K562 (cell line): Measurements from ENCODE around the gene EPB41L4B. TPM values are rescaled to one million over a fixed set of nuclear protein-coding genes. Genes with fewer than 3 reads are reported as not detected.
A peak's percentile ranks its signal among the peaks of the same experiment; 100 is the strongest.

Experiments used
- CBFA2T2 ChIP-seq: fragments of 450-650 bp; conservative IDR thresholded peaks from 2 replicates; pipeline ENCODE4 v1.6.1; 2017; ENCODE audit warnings: mild to moderate bottlenecking
- CBFA2T3 ChIP-seq: fragments of 450-650 bp; IDR thresholded peaks from 2 replicates; pipeline ENCODE4 v1.6.1; 2017
- CBX2 ChIP-seq: fragments of 200-600 bp; sonication (generic); IDR thresholded peaks from one replicate; pipeline ENCODE4 v1.6.1; 2012; ENCODE audit warnings: mild to moderate bottlenecking, low read length, inconsistent platforms; ENCODE audit not compliant: insufficient read depth, poor library complexity, severe bottlenecking
- DPF2 ChIP-seq: fragments of 450-650 bp; IDR thresholded peaks from 2 replicates; pipeline ENCODE4 v1.6.1; 2016
- JUND ChIP-seq, 2 experiments: IDR thresholded peaks; 2 replicates in 1 of 2; 3 replicates in 1 of 2; pipeline ENCODE4 v1.6.1; 2011; ENCODE audit warnings: borderline replicate concordance in 2 of 2, low read depth in 2 of 2, low read length in 2 of 2, improper control_type of control experiment in 1 of 2, missing biosample characterization in 1 of 2, missing genetic modification characterization in 1 of 2, missing genetic modification reagents in 1 of 2
- NFE2 ChIP-seq: IDR thresholded peaks from 2 replicates; pipeline ENCODE4 v1.6.1; 2014; ENCODE audit warnings: antibody characterized with exemption, low read depth
- RCOR1 ChIP-seq, 2 experiments: IDR thresholded peaks; 2 replicates each; pipeline ENCODE4 v1.6.1; 2012; ENCODE audit warnings: low read depth in 2 of 2, low read length in 2 of 2, borderline replicate concordance in 1 of 2, improper control_type of control experiment in 1 of 2
- STAT5A ChIP-seq: IDR thresholded peaks from 2 replicates; pipeline ENCODE4 v1.6.1; 2012; ENCODE audit warnings: low read length, inconsistent platforms, borderline replicate concordance
- ZBTB40 ChIP-seq, 2 experiments: fragments of 450-650 bp in 1 of 2; sonication (generic) in 1 of 2; formaldehyde crosslinking in 1 of 2; IDR thresholded peaks; 2 replicates each; pipeline versions ENCODE4 v1.7.1 to v1.9.0; 2016 to 2022; ENCODE audit warnings: inconsistent platforms in 1 of 2, mild to moderate bottlenecking in 1 of 2, missing genetic modification reagents in 1 of 2
- ZNF318 ChIP-seq, 2 experiments: fragments of 450-650 bp; IDR thresholded peaks; 2 replicates each; pipeline ENCODE4 v1.6.1; 2016; ENCODE audit warnings: mild to moderate bottlenecking in 2 of 2, borderline replicate concordance in 1 of 2, low read depth in 1 of 2, moderate library complexity in 1 of 2
- polyA plus RNA-seq, 8 experiments: library from polyadenylated mRNA; depleted of rRNA in 4 of 8; stranded (reverse) in 5 of 8; unstranded in 3 of 8; fragments of >200 nt; fragmentation: Nextera tagmentation in 2 of 8; fragmentation: Illumina TruSeq in 1 of 8; extraction: Ambion mirVana in 2 of 8; extraction: Trizol in 1 of 8; gene quantifications; 2 replicates each; pipeline versions ENCODE4 v1.2.1 to v1.2.3, GENCODE V29; 2011 to 2014; ENCODE audit warnings: inconsistent platforms in 1 of 8, missing spikeins in 1 of 8
- total RNA-seq, 7 experiments: library from RNA; depleted of rRNA in 6 of 7; stranded (reverse); fragments of >200 nt in 6 of 7; fragmentation: Illumina TruSeq in 2 of 7; extraction: Trizol in 2 of 7; gene quantifications; 2 replicates each; pipeline versions ENCODE4 v1.2.1 to v1.2.3, GENCODE V29; 2011 to 2021; ENCODE audit warnings: low replicate concordance in 1 of 7

EPB41L4B gene
- total and polyA plus RNA-seq, 9 of the 15 experiments (the other 6 are each of a cell fraction or from before 2014, with no cell fraction given) = 0.09 to 0.38 (median 0.21) TPM

GRCh38 chr9:109132567-109133021, 188.3 kb downstream of the EPB41L4B start (continued):
- peak; percentile 70 for TF ChIP-seq ZBTB40 (IDR thresholded peaks at IDR 0.05)
- TF ChIP-seq ZBTB40 (CRISPR knock-in tag; IDR thresholded peaks at IDR 0.05) = no peak
- TF ChIP-seq JUND (IDR thresholded peaks at IDR 0.05; ENCODE audit: borderline replicate concordance, low read depth, low read length) = peak; percentile 53; the same call in 1 of the 2 replicates
- peak; percentile 45; the same call in 1 of the 3 replicates for TF ChIP-seq JUND (tag; IDR thresholded peaks at IDR 0.05; ENCODE audit: borderline replicate concordance, low read depth, low read length)
- TF ChIP-seq ZNF318 (IDR thresholded peaks at IDR 0.05; ENCODE audit: borderline replicate concordance in 1 of 2, low read depth in 1 of 2) = no peak
- peak; percentile 76 for TF ChIP-seq CBFA2T2
- TF ChIP-seq RCOR1 (IDR thresholded peaks at IDR 0.05; ENCODE audit: borderline replicate concordance in 1 of 2, low read depth in 2 of 2, low read length in 2 of 2) = peak in 1 of 2 experiments; percentile 6; a peak in 1 of 4 replicates
- TF ChIP-seq CBFA2T3 = peak; percentile 89
- TF ChIP-seq CBX2 = no peak
- TF ChIP-seq NFE2 = no peak
- TF ChIP-seq DPF2 = peak; percentile 89
- TF ChIP-seq STAT5A = peak; percentile 39; the same call in 1 of the 2 replicates
